ENCODE results near the gene GPR83.

DNA sequence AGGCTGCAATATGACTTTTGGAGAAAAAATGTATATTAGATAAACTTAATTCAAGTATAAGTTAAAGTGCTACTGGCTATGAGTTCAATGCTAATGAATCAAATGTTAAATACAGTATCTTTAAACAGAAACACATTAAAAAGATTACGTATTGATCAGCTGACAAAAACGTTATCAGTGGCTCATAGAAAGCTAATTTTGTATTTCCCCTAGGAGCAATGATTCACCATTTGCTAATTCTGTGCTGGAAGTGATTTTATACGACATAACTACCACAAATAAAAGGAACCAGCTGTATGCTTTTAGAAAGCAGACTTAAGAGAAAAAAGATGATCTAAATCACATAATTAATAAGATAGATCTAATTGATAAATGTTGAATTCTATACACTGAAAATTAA is 48.8 kb upstream of the GPR83 start:
- TF ChIP-seq CTCF (IDR thresholded peaks at IDR 0.05) (no peak), POLR2A (IDR thresholded peaks at IDR 0.05) (no peak)
